Measurements from ENCODE around the gene HECTD3. TPM values are rescaled to one million over a fixed set of nuclear protein-coding genes. Genes with fewer than 3 reads are reported as not detected.

Gene HECTD3
- total RNA-seq, 1 experiment from 2014 or later: 29.5 TPM

DNA sequence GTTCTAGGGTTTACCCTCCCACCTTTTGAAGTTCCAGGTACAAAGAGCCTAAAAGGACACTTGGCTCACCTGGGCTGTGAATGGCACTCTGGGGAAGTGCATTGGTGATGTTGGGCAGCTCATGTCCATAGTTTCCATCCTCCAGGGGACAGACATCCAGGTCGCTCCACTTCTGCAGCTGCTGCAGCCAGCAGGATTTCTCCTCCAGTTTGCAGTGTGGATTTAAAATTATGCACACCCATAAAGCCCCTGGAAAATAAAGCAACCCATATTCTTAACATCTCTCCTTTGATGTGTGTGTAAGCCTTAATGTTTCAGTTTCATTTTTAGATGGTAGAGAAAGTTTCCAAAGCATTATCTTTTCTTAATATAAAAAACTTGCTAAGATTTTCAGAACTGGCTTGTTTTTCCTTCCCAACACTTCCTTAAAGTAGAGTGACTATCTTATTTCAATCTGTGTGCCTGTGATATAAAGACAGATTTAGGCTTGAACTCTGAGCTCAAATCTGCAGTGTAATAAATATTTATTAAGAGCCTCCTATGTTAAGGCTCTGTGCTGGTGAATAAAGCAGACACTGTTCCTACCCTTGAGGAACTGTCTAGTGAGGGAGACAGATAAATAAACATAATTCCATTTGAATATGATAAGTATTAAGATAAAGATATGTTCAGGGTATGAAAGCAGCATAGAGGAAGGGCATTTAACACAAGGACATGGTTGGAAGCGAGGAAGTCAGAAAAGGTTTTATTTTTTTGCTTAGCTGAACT, 40.1 kb upstream of the HECTD3 start:
- Histone ChIP-seq H3K9me3 (ENCODE audit: low read depth, low read length, poor library complexity, severe bottlenecking) (no peaks in the 10 kb centered on the region), H3K36me3 (ENCODE audit: insufficient read depth, low read length, poor library complexity, severe bottlenecking) (no peaks in the 10 kb centered on the region), H3K4me1 (ENCODE audit: insufficient read depth, low read length, poor library complexity, severe bottlenecking) (no peaks in the 10 kb centered on the region), H3K27me3 (replicated peaks; ENCODE audit: insufficient read depth, low read depth, low read length, poor library complexity) (no peaks in the 10 kb centered on the region), H3K4me3 (ENCODE audit: low read depth, low read length, poor library complexity, severe bottlenecking) (no peak overlapping the region), H3K27ac (ENCODE audit: low read depth, low read length, poor library complexity, severe bottlenecking) (no peak overlapping the region)
- intact Hi-C loops (cut with micrococcal nuclease; ENCODE audit: unreplicated experiment): no loop called here
- CTCF ChIA-PET: no interaction called here
- no TSS peak for BruUV-seq (replicated peaks)
- POLR2A ChIA-PET (ENCODE audit: low non-redundant PET): no interaction called here
- no peak for TF ChIP-seq EZH2 (IDR thresholded peaks at IDR 0.05; ENCODE audit: borderline replicate concordance, low read depth, low read length, poor library complexity, severe bottlenecking)
- TF ChIP-seq, protein P1, sequence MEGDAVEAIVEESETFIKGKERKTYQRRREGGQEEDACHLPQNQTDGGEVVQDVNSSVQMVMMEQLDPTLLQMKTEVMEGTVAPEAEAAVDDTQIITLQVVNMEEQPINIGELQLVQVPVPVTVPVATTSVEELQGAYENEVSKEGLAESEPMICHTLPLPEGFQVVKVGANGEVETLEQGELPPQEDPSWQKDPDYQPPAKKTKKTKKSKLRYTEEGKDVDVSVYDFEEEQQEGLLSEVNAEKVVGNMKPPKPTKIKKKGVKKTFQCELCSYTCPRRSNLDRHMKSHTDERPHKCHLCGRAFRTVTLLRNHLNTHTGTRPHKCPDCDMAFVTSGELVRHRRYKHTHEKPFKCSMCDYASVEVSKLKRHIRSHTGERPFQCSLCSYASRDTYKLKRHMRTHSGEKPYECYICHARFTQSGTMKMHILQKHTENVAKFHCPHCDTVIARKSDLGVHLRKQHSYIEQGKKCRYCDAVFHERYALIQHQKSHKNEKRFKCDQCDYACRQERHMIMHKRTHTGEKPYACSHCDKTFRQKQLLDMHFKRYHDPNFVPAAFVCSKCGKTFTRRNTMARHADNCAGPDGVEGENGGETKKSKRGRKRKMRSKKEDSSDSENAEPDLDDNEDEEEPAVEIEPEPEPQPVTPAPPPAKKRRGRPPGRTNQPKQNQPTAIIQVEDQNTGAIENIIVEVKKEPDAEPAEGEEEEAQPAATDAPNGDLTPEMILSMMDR (conservative IDR thresholded peaks at IDR 0.05; ENCODE audit: low read depth, low read length): no peak
- DNase-seq (ENCODE audit: low spot score): no peak

DNA sequence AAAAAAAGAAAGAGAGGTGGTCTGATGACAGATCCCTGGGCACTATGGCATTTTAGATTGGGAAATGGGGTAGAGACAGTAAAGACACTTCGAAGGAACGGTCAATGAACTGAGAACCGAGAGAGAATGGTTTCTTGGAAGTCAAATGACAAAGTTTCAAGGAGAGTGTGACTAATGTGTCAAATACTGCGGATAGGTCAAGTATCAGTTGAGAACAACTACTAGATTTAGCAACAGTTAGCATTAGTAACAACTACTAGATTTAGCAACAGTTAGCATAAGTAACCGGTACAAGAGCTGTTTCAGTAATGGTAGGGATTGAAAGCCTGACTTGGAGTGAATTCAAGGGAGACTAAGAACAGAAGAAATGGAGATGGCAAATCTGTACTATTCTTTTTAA, 35.9 kb upstream of the HECTD3 start:
- no peak overlapping the region for H3K4me3 ChIP-seq (ENCODE audit: low read depth, low read length, poor library complexity, severe bottlenecking)
- DNase-seq (ENCODE audit: low spot score): no peak
- no peaks in the 10 kb centered on the region for H3K9me3 ChIP-seq (ENCODE audit: low read depth, low read length, poor library complexity, severe bottlenecking)
- H3K4me1 ChIP-seq (ENCODE audit: insufficient read depth, low read length, poor library complexity, severe bottlenecking): no peaks in the 10 kb centered on the region
- BruUV-seq (replicated peaks): no TSS peak
- intact Hi-C loops (cut with micrococcal nuclease; ENCODE audit: unreplicated experiment): no loop called here
- no peaks in the 10 kb centered on the region for H3K27me3 ChIP-seq (replicated peaks; ENCODE audit: insufficient read depth, low read depth, low read length, poor library complexity)
- ChIA-PET CTCF (no interaction called here), POLR2A (ENCODE audit: low non-redundant PET) (no interaction called here)
- no peaks in the 10 kb centered on the region for H3K36me3 ChIP-seq (ENCODE audit: insufficient read depth, low read length, poor library complexity, severe bottlenecking)
- no peak for TF ChIP-seq EZH2 (IDR thresholded peaks at IDR 0.05; ENCODE audit: borderline replicate concordance, low read depth, low read length, poor library complexity, severe bottlenecking)
- TF ChIP-seq, protein P1 (conservative IDR thresholded peaks at IDR 0.05; ENCODE audit: low read depth, low read length): no peak
- H3K27ac ChIP-seq (ENCODE audit: low read depth, low read length, poor library complexity, severe bottlenecking): no peak overlapping the region

DNA sequence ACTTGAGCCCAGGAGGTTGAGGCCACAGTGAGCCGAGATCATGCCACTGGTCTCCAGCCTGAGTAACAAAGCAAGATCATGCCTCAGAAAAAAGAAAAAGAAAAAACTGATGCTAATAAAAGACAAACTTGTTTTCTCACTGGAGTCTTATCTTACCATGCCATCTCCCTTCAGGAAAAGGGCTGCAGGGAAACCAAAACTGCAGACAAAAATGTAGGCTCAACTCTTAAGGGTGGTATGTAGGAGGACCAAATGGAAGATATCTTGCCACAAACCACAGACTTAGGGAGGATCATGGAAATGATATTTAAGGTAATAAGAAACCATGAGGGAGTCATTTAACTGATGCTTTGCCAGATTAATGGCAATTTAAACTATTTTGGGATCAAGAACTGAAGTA, 33.8 kb upstream of the HECTD3 start:
- no peaks in the 10 kb centered on the region for H3K27me3 ChIP-seq (replicated peaks; ENCODE audit: insufficient read depth, low read depth, low read length, poor library complexity)
- H3K4me1 ChIP-seq (ENCODE audit: insufficient read depth, low read length, poor library complexity, severe bottlenecking): no peaks in the 10 kb centered on the region
- TF ChIP-seq, protein P1 (conservative IDR thresholded peaks at IDR 0.05; ENCODE audit: low read depth, low read length): no peak
- no peak for TF ChIP-seq EZH2 (IDR thresholded peaks at IDR 0.05; ENCODE audit: borderline replicate concordance, low read depth, low read length, poor library complexity, severe bottlenecking)
- intact Hi-C loops (cut with micrococcal nuclease; ENCODE audit: unreplicated experiment): no loop called here
- H3K4me3 ChIP-seq (ENCODE audit: low read depth, low read length, poor library complexity, severe bottlenecking): no peak overlapping the region
- DNase-seq (ENCODE audit: low spot score): no peak
- H3K36me3 ChIP-seq (ENCODE audit: insufficient read depth, low read length, poor library complexity, severe bottlenecking): no peaks in the 10 kb centered on the region
- CTCF ChIA-PET: no interaction called here
- POLR2A ChIA-PET (ENCODE audit: low non-redundant PET): no interaction called here
- H3K9me3 ChIP-seq (ENCODE audit: low read depth, low read length, poor library complexity, severe bottlenecking): no peaks in the 10 kb centered on the region
- no peak overlapping the region for H3K27ac ChIP-seq (ENCODE audit: low read depth, low read length, poor library complexity, severe bottlenecking)
- BruUV-seq (replicated peaks): no TSS peak

All from A673 (cell line).